Bronchial epithelial cell (primary cell): ENCODE measurements around the gene NLGN1. TPM values are rescaled to one million over a fixed set of nuclear protein-coding genes. Genes with fewer than 3 reads are reported as not detected.
A peak's percentile ranks its signal among the peaks of the same experiment; 100 is the strongest.

Source experiments
- DNase-seq: peaks from one replicate; pipeline ENCODE4 v3.0.0-alpha.2; 2010; ENCODE audit warnings: low read depth
- FAIRE-seq: peaks from 2 replicates; lab custom pipeline; 2011; peaks lifted over from hg19 to GRCh38; lab: Jason Lieb, UNC
- H3K27me3 ChIP-seq: 2 replicates; pipeline ENCODE4 v1.5.1; 2011; ENCODE audit warnings: low read length; ENCODE audit not compliant: control insufficient read depth, insufficient read depth
- H3K36me3 ChIP-seq: 2 replicates; pipeline ENCODE4 v1.5.1; 2011; ENCODE audit warnings: low read length; ENCODE audit not compliant: control insufficient read depth, insufficient read depth
- H3K4me3 ChIP-seq: 2 replicates; pipeline ENCODE4 v1.5.1; 2011; ENCODE audit warnings: mild to moderate bottlenecking, low read depth, low read length, control low read depth
- CTCF ChIP-seq: IDR thresholded peaks from 2 replicates; pipeline ENCODE4 v1.5.1; 2011; ENCODE audit warnings: mild to moderate bottlenecking, moderate library complexity, low read length, control low read depth, inconsistent platforms; ENCODE audit not compliant: insufficient read depth, severe bottlenecking
- total RNA-seq: library from RNA; depleted of rRNA; stranded (reverse); fragments of >200 nt; gene quantifications from 2 replicates; pipeline ENCODE4 v1.2.1, GENCODE V29; 2014

Gene NLGN1
- total RNA-seq, 1 donor from 2014 or later, result under 0.01 TPM

GRCh38 chr3:174287705-174288104 lies 890.2 kb downstream of the NLGN1 start:
- FAIRE-seq, result no peak
- Histone ChIP-seq H3K36me3 (no peaks in the 10 kb centered on the region), H3K27me3 (no peaks in the 10 kb centered on the region), H3K4me3 (no peak overlapping the region)
- TF ChIP-seq CTCF, result no peak
- no peak for DNase-seq

- TF ChIP-seq CTCF, result no peak
- DNase-seq, result no peak
- no peak for FAIRE-seq
- Histone ChIP-seq H3K36me3 (no peaks in the 10 kb centered on the region), H3K4me3 (no peak overlapping the region), H3K27me3 (no peaks in the 10 kb centered on the region)
Observed at GRCh38 chr3:174294616-174295015, 897.1 kb downstream of the NLGN1 start.

DNA sequence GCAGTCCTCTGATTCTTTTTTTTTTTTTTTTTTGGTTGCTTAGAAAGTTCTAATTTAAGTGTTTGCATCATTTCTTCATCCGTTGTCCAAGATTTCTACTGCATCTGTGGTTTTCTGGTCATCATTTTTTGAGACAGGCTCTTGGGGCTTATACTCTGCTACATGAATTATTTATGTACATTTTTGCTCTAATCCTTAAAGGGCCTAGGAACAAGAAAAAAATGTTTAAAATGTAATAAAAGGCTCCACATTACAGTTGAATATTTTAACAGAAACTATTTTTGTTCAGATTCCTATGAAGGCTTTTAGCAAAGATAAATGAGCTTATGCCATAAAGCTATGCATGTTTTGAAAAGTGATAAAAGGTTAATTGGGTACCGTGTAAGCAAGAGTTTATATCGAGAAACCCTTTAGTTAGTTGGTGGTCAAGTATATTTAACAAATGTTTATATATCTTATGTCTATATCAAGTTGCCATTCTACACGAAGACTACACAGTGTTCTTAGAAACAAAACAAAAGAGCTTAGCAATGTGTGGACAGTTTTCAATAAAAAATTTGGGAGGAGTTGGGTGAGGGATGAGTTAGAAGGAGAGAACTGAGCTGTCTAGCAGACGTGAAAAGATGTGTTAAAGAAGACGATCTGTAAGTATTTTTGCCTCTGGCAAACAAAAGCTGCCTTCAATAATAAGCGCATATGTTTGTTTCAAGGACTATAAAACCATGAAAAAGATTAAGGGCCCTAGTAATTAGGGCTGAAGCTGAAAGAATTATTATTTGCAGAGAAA lies 898.0 kb downstream of the NLGN1 start:
- FAIRE-seq (no peak), DNase-seq (no peak)
- Histone ChIP-seq H3K4me3 (no peak overlapping the region), H3K27me3 (no peaks in the 10 kb centered on the region), H3K36me3 (no peaks in the 10 kb centered on the region)
- TF ChIP-seq CTCF, result no peak

DNA sequence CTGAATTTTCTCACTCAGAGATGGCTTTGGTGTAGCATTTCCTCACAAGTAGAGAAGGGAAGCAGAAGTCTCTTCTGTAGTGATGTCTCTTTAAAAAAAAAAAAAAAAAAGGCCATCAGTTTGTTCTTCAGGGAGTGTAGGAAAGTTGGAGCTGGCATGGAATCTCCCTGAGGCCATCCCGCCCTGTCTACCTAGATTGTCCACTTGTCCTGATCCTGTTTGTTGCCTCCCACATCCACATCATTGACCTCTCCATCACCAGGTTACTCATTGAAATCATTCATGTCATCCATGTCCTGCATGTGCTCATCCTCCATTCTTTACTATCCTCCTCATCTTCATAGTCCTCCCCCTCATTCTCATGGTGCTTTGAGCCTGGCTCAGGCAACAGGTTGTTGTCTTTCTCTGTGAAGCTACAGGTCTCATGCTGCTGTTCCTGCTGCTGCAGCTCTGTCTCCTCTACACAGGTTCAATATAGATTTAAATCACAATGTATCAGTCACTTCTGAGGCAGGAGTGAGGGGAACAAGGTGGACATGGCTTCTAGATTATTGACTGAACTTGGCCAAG lies 905.3 kb downstream of the NLGN1 start:
- FAIRE-seq (peak; percentile 52), DNase-seq (no peak)
- H3K27me3 ChIP-seq, result no peaks in the 10 kb centered on the region
- H3K4me3 ChIP-seq, result no peak overlapping the region
- H3K36me3 ChIP-seq, result no peaks in the 10 kb centered on the region
- no peak for TF ChIP-seq CTCF

GRCh38 chr3:174303907-174304560 lies 906.5 kb downstream of the NLGN1 start:
- Histone ChIP-seq H3K27me3 (no peaks in the 10 kb centered on the region), H3K4me3 (no peak overlapping the region), H3K36me3 (no peaks in the 10 kb centered on the region)
- FAIRE-seq (no peak), DNase-seq (no peak)
- TF ChIP-seq CTCF, result no peak
